ENCODE results near the gene CRPPA.
"Not testable (repeated sequence)": the region's sequence is repeated elsewhere in the genome, so short reads cannot be mapped to it uniquely, and the experiment has no call there.

CRPPA gene

GRCh38 chr7:16460789-16461493 lies 39.6 kb upstream of the CRPPA start:
- Histone ChIP-seq H3K9me2 (replicated peaks; ENCODE audit: low read depth, low read length) (no peaks in the 10 kb centered on the region), H4K20me1 (ENCODE audit: insufficient read depth, low read length, poor library complexity, severe bottlenecking) (no peaks in the 10 kb centered on the region), H3K9ac (ENCODE audit: low read depth, low read length, poor library complexity, severe bottlenecking) (no peak overlapping the region), H3K9me3 (ENCODE audit: insufficient read depth, low read depth, low read length) (no peaks in the 10 kb centered on the region), H3K4me2 (ENCODE audit: low read depth, low read length, poor library complexity, severe bottlenecking) (no peak overlapping the region), H3F3A (ENCODE audit: low read depth) (no peaks in the 10 kb centered on the region), H3K36me3 (ENCODE audit: insufficient read depth, low read length) (no peaks in the 10 kb centered on the region), H2AFZ (ENCODE audit: low read length) (no peak overlapping the region), H3K79me2 (ENCODE audit: insufficient read depth, low read length) (no peaks in the 10 kb centered on the region), H3K27me3 (ENCODE audit: insufficient read depth, low read length, poor library complexity, severe bottlenecking) (no peaks in the 10 kb centered on the region), H3K4me3 (ENCODE audit: low read length, poor library complexity, severe bottlenecking) (no peak overlapping the region), H3K4me1 (ENCODE audit: insufficient read depth, low read length, poor library complexity, severe bottlenecking) (no peaks in the 10 kb centered on the region)
- no peak for TF ChIP-seq CTCF (conservative IDR thresholded peaks at IDR 0.05; ENCODE audit: low read length)
- no peak for TF ChIP-seq EZH2phosphoT487 (IDR thresholded peaks at IDR 0.05; ENCODE audit: borderline replicate concordance)

GRCh38 chr7:16456303-16456702 lies 35.0 kb upstream of the CRPPA start:
- H3K27me3 ChIP-seq (ENCODE audit: insufficient read depth, low read length, poor library complexity, severe bottlenecking); H4K20me1 ChIP-seq (ENCODE audit: insufficient read depth, low read length, poor library complexity, severe bottlenecking); H3K4me2 ChIP-seq (ENCODE audit: low read depth, low read length, poor library complexity, severe bottlenecking); H3F3A ChIP-seq (ENCODE audit: low read depth); H3K9me3 ChIP-seq (ENCODE audit: insufficient read depth, low read depth, low read length); H3K79me2 ChIP-seq (ENCODE audit: insufficient read depth, low read length); H3K36me3 ChIP-seq (ENCODE audit: insufficient read depth, low read length); H2AFZ ChIP-seq (ENCODE audit: low read length); H3K4me1 ChIP-seq (ENCODE audit: insufficient read depth, low read length, poor library complexity, severe bottlenecking); H3K4me3 ChIP-seq (ENCODE audit: low read length, poor library complexity, severe bottlenecking); H3K9me2 ChIP-seq (replicated peaks; ENCODE audit: low read depth, low read length); H3K9ac ChIP-seq (ENCODE audit: low read depth, low read length, poor library complexity, severe bottlenecking): not testable (repeated sequence)

GRCh38 chr7:16455591-16455990 lies 34.3 kb upstream of the CRPPA start:
- TF ChIP-seq EZH2phosphoT487 (IDR thresholded peaks at IDR 0.05; ENCODE audit: borderline replicate concordance) (no peak), CTCF (conservative IDR thresholded peaks at IDR 0.05; ENCODE audit: low read length) (no peak)
- H3K4me1 ChIP-seq (ENCODE audit: insufficient read depth, low read length, poor library complexity, severe bottlenecking) = no peaks in the 10 kb centered on the region

GRCh38 chr7:16450366-16450765 lies 29.0 kb upstream of the CRPPA start:
- H3K9ac ChIP-seq (ENCODE audit: low read depth, low read length, poor library complexity, severe bottlenecking) = no peak overlapping the region
- no peaks in the 10 kb centered on the region for H3K9me3 ChIP-seq (ENCODE audit: insufficient read depth, low read depth, low read length)
- no peak overlapping the region for H2AFZ ChIP-seq (ENCODE audit: low read length)
- no peak overlapping the region for H3K4me3 ChIP-seq (ENCODE audit: low read length, poor library complexity, severe bottlenecking)
- no peaks in the 10 kb centered on the region for H3K9me2 ChIP-seq (replicated peaks; ENCODE audit: low read depth, low read length)
- H4K20me1 ChIP-seq (ENCODE audit: insufficient read depth, low read length, poor library complexity, severe bottlenecking) = no peaks in the 10 kb centered on the region
- TF ChIP-seq EZH2phosphoT487 (IDR thresholded peaks at IDR 0.05; ENCODE audit: borderline replicate concordance) (no peak), CTCF (conservative IDR thresholded peaks at IDR 0.05; ENCODE audit: low read length) (no peak)
- H3K79me2 ChIP-seq (ENCODE audit: insufficient read depth, low read length) = no peaks in the 10 kb centered on the region
- no peaks in the 10 kb centered on the region for H3K4me1 ChIP-seq (ENCODE audit: insufficient read depth, low read length, poor library complexity, severe bottlenecking)
- no peaks in the 10 kb centered on the region for H3F3A ChIP-seq (ENCODE audit: low read depth)
- no peaks in the 10 kb centered on the region for H3K36me3 ChIP-seq (ENCODE audit: insufficient read depth, low read length)
- no peak overlapping the region for H3K4me2 ChIP-seq (ENCODE audit: low read depth, low read length, poor library complexity, severe bottlenecking)
- no peaks in the 10 kb centered on the region for H3K27me3 ChIP-seq (ENCODE audit: insufficient read depth, low read length, poor library complexity, severe bottlenecking)

More at GRCh38 chr7:16455591-16455990, 34.3 kb upstream of the CRPPA start:
- Histone ChIP-seq H3K9me3 (ENCODE audit: insufficient read depth, low read depth, low read length) (no peaks in the 10 kb centered on the region), H3K9me2 (replicated peaks; ENCODE audit: low read depth, low read length) (no peaks in the 10 kb centered on the region), H3K36me3 (ENCODE audit: insufficient read depth, low read length) (no peaks in the 10 kb centered on the region), H3K4me3 (ENCODE audit: low read length, poor library complexity, severe bottlenecking) (no peak overlapping the region), H4K20me1 (ENCODE audit: insufficient read depth, low read length, poor library complexity, severe bottlenecking) (no peaks in the 10 kb centered on the region), H3K9ac (ENCODE audit: low read depth, low read length, poor library complexity, severe bottlenecking) (no peak overlapping the region), H3F3A (ENCODE audit: low read depth) (no peaks in the 10 kb centered on the region), H3K4me2 (ENCODE audit: low read depth, low read length, poor library complexity, severe bottlenecking) (no peak overlapping the region), H2AFZ (ENCODE audit: low read length) (no peak overlapping the region), H3K79me2 (ENCODE audit: insufficient read depth, low read length) (no peaks in the 10 kb centered on the region), H3K27me3 (ENCODE audit: insufficient read depth, low read length, poor library complexity, severe bottlenecking) (no peaks in the 10 kb centered on the region)
